Omental fat pad (tissue), 4 donors: Measurements from ENCODE around the gene FBXO42. TPM values are rescaled to one million over a fixed set of nuclear protein-coding genes. Genes with fewer than 3 reads are reported as not detected.

Experiments
- ATAC-seq: fragments of 150-250 bp; one replicate; pipeline ENCODE4 v1.9.1; 2016; ENCODE audit warnings: mild to moderate bottlenecking, moderate library complexity; ENCODE audit not compliant: low FRiP score
- DNase-seq: peaks from one replicate; pipeline ENCODE4 v3.0.0-alpha.2; 2019; ENCODE audit warnings: low spot score
- CTCF ChIP-seq, 3 donors: fragments of 450-650 bp; IDR thresholded peaks; one replicate each; pipeline ENCODE4 v1.5.1; 2016 to 2017; ENCODE audit warnings: antibody characterized with exemption in 3 of 3, mild to moderate bottlenecking in 3 of 3, moderate library complexity in 2 of 3
- total RNA-seq, 4 donors: library from RNA; depleted of rRNA; stranded (reverse); fragments of >200 nt; gene quantifications; one replicate each; pipeline ENCODE4 v1.1.0, GENCODE V29; 2016

FBXO42 gene
- total RNA-seq, 4 donors from 2014 or later = 16.1 to 29.8 (median 19.2) TPM

- ATAC-seq (no peak), DNase-seq (no peak)
- TF ChIP-seq CTCF (IDR thresholded peaks at IDR 0.05) = no peak
Measured at GRCh38 chr1:16294219-16295212, 57.8 kb downstream of the FBXO42 start.

GRCh38 chr1:16293538-16293937, 58.7 kb downstream of the FBXO42 start:
- TF ChIP-seq CTCF (IDR thresholded peaks at IDR 0.05) = no peak
- ATAC-seq (no peak), DNase-seq (no peak)

- DNase-seq (no peak), ATAC-seq (no peak)
- no peak for TF ChIP-seq CTCF (IDR thresholded peaks at IDR 0.05)
Measured at GRCh38 chr1:16292739-16293138, 59.5 kb downstream of the FBXO42 start.

- ATAC-seq (no peak), DNase-seq (no peak)
- no peak for TF ChIP-seq CTCF (IDR thresholded peaks at IDR 0.05)
Measured at GRCh38 chr1:16289959-16290358, 62.3 kb downstream of the FBXO42 start.

- DNase-seq (no peak), ATAC-seq (no peak)
- no peak for TF ChIP-seq CTCF (IDR thresholded peaks at IDR 0.05)
Measured at GRCh38 chr1:16286122-16286521, 66.2 kb downstream of the FBXO42 start.

- ATAC-seq (no peak), DNase-seq (no peak)
- TF ChIP-seq CTCF (IDR thresholded peaks at IDR 0.05) = no peak
Measured at GRCh38 chr1:16281765-16282164, 70.5 kb downstream of the FBXO42 start.

- no peak for TF ChIP-seq CTCF (IDR thresholded peaks at IDR 0.05)
- DNase-seq = no peak
- ATAC-seq = no peak
Measured at GRCh38 chr1:16279186-16279585, 73.1 kb downstream of the FBXO42 start.
